Spinal cord (tissue), 10 donors: Measurements from ENCODE around the gene OTUD7B. TPM values are rescaled to one million over a fixed set of nuclear protein-coding genes. Genes with fewer than 3 reads are reported as not detected.
"Not testable (repeated sequence)": the region's sequence is repeated elsewhere in the genome, so short reads cannot be mapped to it uniquely, and the experiment has no call there.

ENCODE experiments used
- DNase-seq, 6 donors: peaks; one replicate each; pipeline versions ENCODE4 v3.0.0 to v3.0.0-alpha.2; 2013 to 2015; ENCODE audit warnings: low spot score in 6 of 6, low read depth in 4 of 6
- H3K27ac ChIP-seq: one replicate; pipeline ENCODE4 v1.5.1; 2013; ENCODE audit warnings: low read depth, low read length, control low read depth
- H3K27me3 ChIP-seq: one replicate; pipeline ENCODE4 v1.6.1; 2013; ENCODE audit warnings: low read length; ENCODE audit not compliant: control insufficient read depth, insufficient read depth
- H3K36me3 ChIP-seq: one replicate; pipeline ENCODE4 v1.6.1; 2013; ENCODE audit warnings: low read length; ENCODE audit not compliant: control insufficient read depth, insufficient read depth
- H3K4me1 ChIP-seq: one replicate; pipeline ENCODE4 v1.6.1; 2013; ENCODE audit warnings: low read length; ENCODE audit not compliant: control insufficient read depth, insufficient read depth
- H3K4me3 ChIP-seq: one replicate; pipeline ENCODE4 v1.5.1; 2013; ENCODE audit warnings: low read depth, low read length, control low read depth
- H3K9me3 ChIP-seq: one replicate; pipeline ENCODE4 v1.6.1; 2013; ENCODE audit warnings: low read length; ENCODE audit not compliant: control insufficient read depth, insufficient read depth
- WGBS: methylation state at CpG from one replicate; pipeline ENCODE4 v1.1.5; 2013; ENCODE audit warnings: missing lambda C conversion rate; ENCODE audit not compliant: insufficient coverage; 5-methylcytosine and 5-hydroxymethylcytosine counted together
- polyA plus RNA-seq, 2 donors: library from polyadenylated mRNA; unstranded; fragments of 120-200 nt; gene quantifications; one replicate each; pipeline ENCODE4 v1.2.1, GENCODE V29; 2013; ENCODE audit not compliant: insufficient read length in 2 of 2
- total RNA-seq, 2 donors: library from RNA; depleted of rRNA in 1 of 2; stranded (reverse); fragments of 120-200 nt in 1 of 2; fragments of >200 nt in 1 of 2; gene quantifications; one replicate each; pipeline versions ENCODE4 v1.2.3 to v1.2.4, GENCODE V29; 2013 to 2014
- donor health status: healthy.

Gene OTUD7B
- total and polyA plus RNA-seq, 4 donors = 14.4 to 17.2 (median 14.8) TPM

- H3K27ac ChIP-seq = no peak overlapping the region
- H3K27me3 ChIP-seq = no peaks in the 10 kb centered on the region
- H3K4me3 ChIP-seq = no peak overlapping the region
- no peaks in the 10 kb centered on the region for H3K9me3 ChIP-seq
- H3K4me1 ChIP-seq = no peaks in the 10 kb centered on the region
- no peak for DNase-seq
- H3K36me3 ChIP-seq = peaks cover 27% of the 10 kb centered on the region
- WGBS = 100% methylated on average over 3 of the region's 3 CpGs
These were observed 45.1 kb downstream of the OTUD7B start for GRCh38 chr1:149965440-149965839.

- Histone ChIP-seq H3K27ac (no peak overlapping the region), H3K27me3 (no peaks in the 10 kb centered on the region), H3K36me3 (peaks cover 33% of the 10 kb centered on the region)
These were observed 47.2 kb downstream of the OTUD7B start for GRCh38 chr1:149963358-149963757.

GRCh38 chr1:149962736-149963135 is 47.8 kb downstream of the OTUD7B start:
- peaks cover 39% of the 10 kb centered on the region for H3K36me3 ChIP-seq

More at GRCh38 chr1:149963358-149963757, 47.2 kb downstream of the OTUD7B start:
- DNase-seq = no peak
- H3K4me1 ChIP-seq = no peaks in the 10 kb centered on the region
- H3K9me3 ChIP-seq = no peaks in the 10 kb centered on the region
- no peak overlapping the region for H3K4me3 ChIP-seq
- 75% methylated on average over 1 of the region's 3 CpGs for WGBS

GRCh38 chr1:149962039-149962647 is 48.4 kb downstream of the OTUD7B start:
- WGBS = no CpG with 5 or more reads among the region's 3 CpGs
- Histone ChIP-seq H3K36me3 (peaks cover 43% of the 10 kb centered on the region), H3K9me3 (peaks cover 2% of the 10 kb centered on the region), H3K4me3 (no peak overlapping the region), H3K27ac (no peak overlapping the region), H3K27me3 (no peaks in the 10 kb centered on the region), H3K4me1 (no peaks in the 10 kb centered on the region)
- DNase-seq = peak in 5 of 6 donors; percentile 51 to 94 (median 64)

More at GRCh38 chr1:149962736-149963135, 47.8 kb downstream of the OTUD7B start:
- WGBS = 60% methylated on average over 1 of the region's 2 CpGs
- Histone ChIP-seq H3K27me3 (no peaks in the 10 kb centered on the region), H3K9me3 (peaks cover under 1% of the 10 kb centered on the region), H3K4me3 (no peak overlapping the region), H3K27ac (no peak overlapping the region), H3K4me1 (no peaks in the 10 kb centered on the region)
- DNase-seq = no peak

GRCh38 chr1:149957548-149957947 is 53.0 kb downstream of the OTUD7B start:
- not testable (repeated sequence) for DNase-seq, H3K27me3 ChIP-seq, H3K4me1 ChIP-seq, H3K4me3 ChIP-seq, H3K9me3 ChIP-seq, H3K27ac ChIP-seq
- 100% methylated on average over 5 of the region's 14 CpGs for WGBS
- H3K36me3 ChIP-seq = peaks cover 22% of the 10 kb centered on the region

- H3K27ac ChIP-seq = no peak overlapping the region
- no peaks in the 10 kb centered on the region for H3K27me3 ChIP-seq
- no peak overlapping the region for H3K4me3 ChIP-seq
- no peaks in the 10 kb centered on the region for H3K9me3 ChIP-seq
- DNase-seq = no peak
- H3K4me1 ChIP-seq = no peaks in the 10 kb centered on the region
- H3K36me3 ChIP-seq = peaks cover 26% of the 10 kb centered on the region
- WGBS = no CpG with 5 or more reads among the region's 6 CpGs
These were observed 60.6 kb downstream of the OTUD7B start for GRCh38 chr1:149949911-149950310.

- Histone ChIP-seq H3K27ac (no peak overlapping the region), H3K4me1 (no peaks in the 10 kb centered on the region), H3K4me3 (no peak overlapping the region), H3K9me3 (no peaks in the 10 kb centered on the region), H3K27me3 (no peaks in the 10 kb centered on the region), H3K36me3 (peaks cover 42% of the 10 kb centered on the region)
- 93% methylated on average over 3 of the region's 4 CpGs for WGBS
- no peak for DNase-seq
These were observed 65.3 kb downstream of the OTUD7B start for GRCh38 chr1:149945206-149945605.

- H3K27me3 ChIP-seq = no peaks in the 10 kb centered on the region
- no peak overlapping the region for H3K4me3 ChIP-seq
- peaks cover 30% of the 10 kb centered on the region for H3K36me3 ChIP-seq
- no peaks in the 10 kb centered on the region for H3K9me3 ChIP-seq
- peaks cover under 1% of the 10 kb centered on the region for H3K4me1 ChIP-seq
- H3K27ac ChIP-seq = no peak overlapping the region
- WGBS = 36% methylated on average over 1 of the region's 3 CpGs
- no peak for DNase-seq
These were observed 67.6 kb downstream of the OTUD7B start for GRCh38 chr1:149942885-149943284.

GRCh38 chr1:149942207-149942606 is 68.3 kb downstream of the OTUD7B start:
- Histone ChIP-seq H3K9me3 (no peaks in the 10 kb centered on the region), H3K27ac (no peak overlapping the region), H3K4me3 (no peak overlapping the region), H3K4me1 (peaks cover 4% of the 10 kb centered on the region), H3K36me3 (peaks cover 27% of the 10 kb centered on the region), H3K27me3 (no peaks in the 10 kb centered on the region)
- peak in 2 of 6 donors; percentile 64 to 67 for DNase-seq
- WGBS = 86% methylated on average over 1 of the region's 5 CpGs

GRCh38 chr1:149940427-149940826 is 70.1 kb downstream of the OTUD7B start:
- no peak overlapping the region for H3K27ac ChIP-seq
- no peaks in the 10 kb centered on the region for H3K9me3 ChIP-seq
- H3K4me3 ChIP-seq = no peak overlapping the region
- no peak for DNase-seq
- peaks cover 19% of the 10 kb centered on the region for H3K36me3 ChIP-seq
- no peaks in the 10 kb centered on the region for H3K27me3 ChIP-seq
- H3K4me1 ChIP-seq = peaks cover 16% of the 10 kb centered on the region
- 82% methylated on average over 2 of the region's 3 CpGs for WGBS
